Measurements from ENCODE around the gene NPAS1.
"Not testable (repeated sequence)": the region's sequence is repeated elsewhere in the genome, so short reads cannot be mapped to it uniquely, and the experiment has no call there.

Gene NPAS1

DNA sequence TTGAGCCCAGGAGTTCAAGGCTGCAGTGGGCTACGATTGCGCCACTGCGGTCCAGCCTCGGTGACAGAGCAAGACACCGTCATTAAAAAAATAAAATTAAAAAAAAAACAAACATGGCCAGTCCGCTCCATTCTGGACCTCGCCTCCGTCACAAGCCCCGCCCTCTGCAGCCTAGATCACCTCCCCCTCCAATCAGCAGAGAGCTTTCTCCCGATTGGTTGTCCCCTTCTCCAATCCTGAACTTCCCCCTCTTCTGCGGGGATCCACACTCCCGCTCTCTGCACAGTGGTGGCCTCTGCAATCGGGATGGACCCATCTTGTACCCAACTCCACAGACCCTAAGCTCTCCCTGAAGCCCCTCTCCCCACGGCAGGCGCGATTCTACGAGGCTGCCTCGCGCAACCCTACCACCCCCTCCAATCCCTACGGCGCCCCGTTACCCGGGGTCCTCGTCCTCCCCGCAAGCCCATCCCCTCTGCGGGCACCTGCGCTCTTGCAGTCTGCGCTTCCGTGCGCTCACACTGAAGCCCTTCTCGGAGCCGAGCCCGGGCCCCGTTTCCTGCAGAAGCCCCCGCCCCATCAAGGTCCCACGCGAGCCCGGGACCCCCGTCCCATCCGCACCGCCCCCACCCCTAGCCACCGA lies 28.2 kb downstream of the NPAS1 start:
- peak; percentile 71 for DNase-seq (ENCODE audit: low spot score)

DNA sequence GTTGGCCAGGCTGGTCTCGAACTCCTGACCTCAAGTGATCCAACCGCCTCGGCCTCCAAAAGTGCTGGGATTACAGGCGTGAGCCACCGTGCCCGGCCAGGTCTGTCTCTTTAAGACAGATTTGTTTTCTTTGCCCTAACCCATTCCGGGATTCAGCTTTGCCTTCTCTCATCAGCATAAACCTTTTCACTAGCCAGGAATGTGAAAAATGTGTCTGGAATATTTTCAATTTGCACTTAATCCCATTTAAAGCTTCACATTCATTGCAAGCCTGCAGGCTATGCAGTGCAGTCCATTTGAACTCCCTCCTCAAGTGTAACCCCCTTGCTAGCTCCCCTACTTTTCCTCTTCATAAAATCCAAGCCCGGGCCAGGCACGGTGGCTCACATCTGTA lies 29.7 kb downstream of the NPAS1 start:
- no peak for DNase-seq (ENCODE audit: low spot score)

DNA sequence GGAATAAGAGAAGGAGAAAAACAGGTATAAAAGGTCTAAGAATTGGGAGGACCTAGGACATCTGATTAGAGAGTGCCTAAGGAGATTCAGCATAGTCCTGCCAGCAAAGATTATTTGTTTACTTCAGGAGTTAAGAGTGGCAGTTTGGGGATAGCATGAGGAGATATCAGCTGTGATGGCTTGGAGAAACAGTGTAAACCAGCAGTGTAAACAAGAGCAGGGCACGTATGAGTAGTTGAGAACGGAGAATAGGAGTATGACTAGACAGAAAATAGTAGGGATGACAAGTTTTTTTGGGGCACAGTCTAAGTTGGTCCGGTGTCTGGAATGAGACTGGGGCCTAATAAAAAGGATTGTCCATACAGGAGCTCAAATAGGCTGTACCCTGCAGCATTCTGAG lies 30.9 kb downstream of the NPAS1 start:
- DNase-seq (ENCODE audit: low spot score), result not testable (repeated sequence)

GRCh38 chr19:47056411-47056810 lies 36.8 kb downstream of the NPAS1 start:
- no peak for DNase-seq (ENCODE audit: low spot score)

DNA sequence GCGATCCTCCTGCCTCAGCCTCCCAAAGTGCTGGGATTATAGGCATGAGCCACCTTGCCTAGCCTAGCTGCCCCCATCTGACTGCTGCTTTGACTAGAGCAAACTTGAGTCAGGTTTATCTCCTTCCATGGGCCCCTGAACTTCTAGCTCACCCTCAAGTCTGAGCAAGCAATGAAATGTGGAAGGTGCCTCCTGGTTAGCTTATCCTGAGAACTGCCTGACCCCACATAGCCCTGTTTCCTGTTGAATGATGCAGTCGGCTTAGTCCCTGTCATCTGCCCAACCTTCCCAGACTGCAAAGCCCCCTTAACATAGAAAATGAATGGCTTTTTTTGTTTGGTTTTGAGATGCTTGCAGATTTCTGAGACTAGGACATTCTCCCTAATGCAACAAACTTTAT lies 37.7 kb downstream of the NPAS1 start:
- DNase-seq (ENCODE audit: low spot score), result no peak

DNA sequence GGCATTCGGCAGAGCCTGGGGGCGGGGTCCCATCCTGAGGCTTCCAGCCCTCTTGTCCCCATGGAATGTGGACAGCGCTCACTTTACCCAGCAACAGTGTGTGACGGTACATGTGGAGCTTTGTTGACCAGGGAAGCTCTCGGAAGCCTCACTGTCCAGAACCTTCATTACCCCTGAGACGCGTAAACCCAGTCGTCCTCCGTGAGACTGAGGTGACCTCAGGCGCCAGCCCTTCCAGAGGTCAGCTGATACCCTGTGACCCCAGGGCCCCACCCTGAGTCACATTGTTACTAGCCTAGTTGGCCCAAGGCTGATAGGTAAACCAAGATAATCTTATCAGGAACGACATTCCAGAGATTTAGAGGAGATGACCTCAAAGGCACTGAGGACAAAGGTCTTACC lies 39.0 kb downstream of the NPAS1 start:
- DNase-seq (ENCODE audit: low spot score), result no peak

DNA sequence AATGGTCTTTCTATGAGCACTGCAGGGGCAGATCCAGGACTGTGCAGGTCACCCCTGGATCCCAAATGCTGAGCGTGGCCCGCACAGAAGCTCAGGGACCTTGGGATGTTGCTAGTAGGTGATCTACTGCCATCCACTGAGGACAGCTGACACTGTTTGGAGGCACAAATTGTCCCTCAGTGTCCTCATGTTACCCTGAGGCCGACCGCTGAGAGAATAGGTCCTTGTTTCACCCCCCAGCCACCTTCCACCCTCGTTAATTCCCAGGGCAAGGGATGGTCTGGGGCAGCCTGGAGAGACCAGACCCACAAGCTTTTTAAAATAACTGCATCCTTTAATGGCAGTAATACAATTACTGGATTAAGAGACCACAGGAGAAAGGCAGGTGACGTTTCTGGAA lies 44.2 kb downstream of the NPAS1 start:
- DNase-seq (ENCODE audit: low spot score), result no peak

- DNase-seq (ENCODE audit: low spot score), result no peak
Measured at GRCh38 chr19:47065242-47065641, 45.6 kb downstream of the NPAS1 start.

DNA sequence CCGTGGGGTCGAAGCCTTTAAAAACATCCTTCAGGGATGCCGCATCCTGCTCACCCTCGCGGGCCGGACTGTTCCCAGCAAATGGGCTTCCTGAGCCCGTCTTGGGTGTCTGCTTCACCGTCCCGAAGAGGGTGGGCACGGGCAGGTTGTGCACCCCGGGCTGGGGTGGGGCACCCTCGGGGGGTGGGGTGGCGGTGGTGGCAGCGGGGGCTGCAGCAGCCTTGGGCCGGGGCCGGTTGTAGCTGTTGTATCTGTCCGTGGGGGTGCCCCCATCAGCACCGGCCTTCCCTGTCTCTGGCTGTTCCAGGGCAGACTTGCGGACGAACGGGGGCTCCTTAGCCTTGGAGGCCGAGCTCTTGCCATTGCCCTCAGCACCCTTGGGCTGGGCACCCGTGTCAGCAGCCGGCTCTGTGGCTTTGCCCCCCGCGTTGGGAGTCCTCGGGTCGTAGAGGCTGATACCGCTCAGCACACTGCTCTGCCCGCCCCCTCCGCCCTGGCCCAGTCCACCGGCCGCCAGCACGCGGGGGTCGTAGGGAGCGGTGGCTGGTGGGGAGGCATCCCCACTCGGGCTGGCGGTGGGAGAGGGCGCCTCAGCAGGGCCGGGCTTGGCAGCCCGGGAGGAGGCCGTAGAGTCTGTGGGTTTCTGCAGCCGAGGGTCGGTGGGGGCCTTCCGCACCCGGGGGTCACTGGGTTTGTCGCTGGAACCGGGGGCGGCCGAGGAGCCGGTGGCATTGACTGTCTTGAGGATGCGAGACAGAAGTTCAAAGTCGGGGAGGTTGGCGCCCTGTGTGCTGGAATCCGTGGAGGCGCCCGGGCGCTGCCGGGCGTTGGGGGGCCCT lies 47.0 kb downstream of the NPAS1 start:
- DNase-seq (ENCODE audit: low spot score), result no peak

DNA sequence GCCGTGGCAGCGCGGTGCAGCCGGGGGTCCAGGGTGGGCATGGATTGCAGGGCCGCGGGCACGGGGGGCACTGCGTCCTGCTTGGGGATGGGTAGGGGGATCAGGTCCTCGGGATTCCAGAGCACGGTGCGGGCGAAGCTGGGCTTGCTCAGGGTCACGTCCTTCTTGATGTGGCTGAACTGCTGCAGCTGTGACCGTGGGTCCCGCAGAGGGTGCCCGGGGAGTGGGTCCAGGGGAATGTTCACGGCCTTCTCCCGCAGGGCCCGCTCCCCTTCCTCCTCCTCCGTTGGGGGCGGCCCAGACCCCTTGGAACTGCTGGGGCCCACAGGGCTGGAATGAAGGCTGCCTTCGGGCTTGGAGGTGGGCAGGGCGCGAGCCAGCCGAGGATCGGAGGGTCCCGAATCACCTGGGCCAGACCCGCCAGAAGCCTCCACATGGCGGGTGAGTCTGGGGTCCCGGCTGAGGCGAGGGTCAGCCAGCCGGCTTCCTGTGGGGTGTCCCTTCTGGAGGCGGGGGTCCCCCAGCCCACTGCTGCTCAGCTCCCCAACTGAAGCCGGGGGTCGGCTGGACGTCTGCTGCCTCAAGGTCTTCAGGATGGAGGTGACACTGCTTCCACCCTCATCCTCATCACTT lies 47.7 kb downstream of the NPAS1 start:
- no peak for DNase-seq (ENCODE audit: low spot score)

- DNase-seq (ENCODE audit: low spot score), result no peak
Measured at GRCh38 chr19:47068246-47068645, 48.6 kb downstream of the NPAS1 start.

- no peak for DNase-seq (ENCODE audit: low spot score)
Measured at GRCh38 chr19:47068876-47069406, 49.3 kb downstream of the NPAS1 start.

- no peak for DNase-seq (ENCODE audit: low spot score)
Measured at GRCh38 chr19:47069795-47070194, 50.2 kb downstream of the NPAS1 start.

- no peak for DNase-seq (ENCODE audit: low spot score)
Measured at GRCh38 chr19:47070756-47071155, 51.1 kb downstream of the NPAS1 start.

DNA sequence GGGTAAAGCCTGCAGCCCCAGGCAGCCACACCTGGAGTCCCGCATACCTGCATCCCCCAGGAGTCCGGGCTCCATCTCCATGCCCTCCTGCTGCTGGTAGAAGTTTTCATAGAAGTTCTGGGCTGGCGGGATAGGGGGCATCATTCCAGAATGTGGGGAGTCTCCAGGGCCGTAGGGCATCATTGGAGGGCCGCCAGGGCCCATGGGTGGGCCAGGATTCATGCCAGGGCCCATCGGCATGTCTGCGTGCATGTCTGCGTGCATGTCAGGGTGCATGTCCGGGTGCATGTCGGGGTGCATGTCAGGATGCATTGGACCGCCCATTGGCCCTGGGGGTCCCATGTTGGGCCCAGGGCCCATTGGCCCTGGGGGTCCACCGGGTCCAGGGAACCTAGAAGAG lies 52.1 kb downstream of the NPAS1 start:
- DNase-seq (ENCODE audit: low spot score), result no peak

GRCh38 chr19:47072323-47072722 lies 52.7 kb downstream of the NPAS1 start:
- no peak for DNase-seq (ENCODE audit: low spot score)

GRCh38 chr19:47073574-47073973 lies 53.9 kb downstream of the NPAS1 start:
- no peak for DNase-seq (ENCODE audit: low spot score)

DNA sequence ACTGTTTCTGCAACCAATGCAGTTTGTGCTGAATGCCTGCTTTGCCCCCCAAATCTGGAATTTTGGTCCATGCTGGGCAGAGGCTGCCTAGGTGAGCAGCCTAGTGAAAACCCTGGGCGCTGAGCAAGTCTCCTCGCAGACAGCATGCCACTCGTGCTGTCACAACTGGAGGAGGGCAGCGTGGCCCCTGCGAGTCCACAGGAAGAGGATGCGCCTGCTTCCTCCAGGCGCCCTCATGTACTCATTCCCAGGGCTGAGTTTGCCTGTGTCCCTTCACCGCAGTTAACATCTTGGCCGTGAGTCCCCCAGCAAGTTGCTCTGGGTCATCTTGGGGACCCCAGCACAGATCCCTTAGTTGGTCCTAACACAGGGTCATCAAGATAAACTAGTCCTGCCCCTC lies 55.0 kb downstream of the NPAS1 start:
- DNase-seq (ENCODE audit: low spot score), result no peak

GRCh38 chr19:47075179-47075810 lies 55.7 kb downstream of the NPAS1 start:
- DNase-seq (ENCODE audit: low spot score), result no peak

- no peak for DNase-seq (ENCODE audit: low spot score)
Measured at GRCh38 chr19:47075941-47076340, 56.3 kb downstream of the NPAS1 start.

DNA sequence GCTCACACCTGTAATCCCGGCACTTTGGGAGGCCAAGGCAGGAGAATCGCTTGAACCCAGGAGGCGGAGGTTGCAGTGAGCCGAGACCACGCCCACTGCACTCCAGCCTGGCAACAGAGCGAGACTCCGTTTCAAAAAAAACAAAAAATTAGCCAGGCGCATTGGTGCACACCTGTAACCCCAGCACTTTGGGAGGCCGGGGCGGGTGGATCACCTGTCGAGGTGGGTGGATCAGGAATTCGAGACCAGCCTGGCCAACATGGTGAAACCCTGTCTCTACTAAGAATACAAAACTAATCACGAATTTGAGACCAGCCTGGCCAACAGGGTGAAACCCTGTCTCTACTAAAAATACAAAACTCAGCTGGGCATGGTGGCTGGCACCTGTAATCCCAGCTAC lies 58.7 kb downstream of the NPAS1 start:
- not testable (repeated sequence) for DNase-seq (ENCODE audit: low spot score)

DNA sequence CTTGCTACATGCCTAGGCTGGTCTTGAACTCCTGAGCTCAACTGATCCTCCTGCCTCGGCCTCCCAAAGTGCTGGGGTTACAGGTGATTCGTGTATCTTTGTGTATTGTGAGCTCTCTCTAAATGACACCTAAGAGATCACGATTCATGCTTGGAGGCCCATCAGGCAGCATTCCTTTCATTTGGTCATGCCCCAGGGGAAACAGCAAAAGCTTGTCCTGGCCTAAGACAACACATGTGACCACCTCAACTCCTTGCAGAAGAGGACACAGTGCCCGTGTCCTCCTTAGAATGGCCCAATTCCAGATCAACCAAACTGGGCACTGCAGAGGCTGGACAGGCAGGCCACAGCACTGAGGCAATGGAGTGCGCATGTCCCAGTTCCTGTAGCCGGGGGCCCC lies 61.5 kb downstream of the NPAS1 start:
- DNase-seq (ENCODE audit: low spot score), result no peak

- no peak for DNase-seq (ENCODE audit: low spot score)
Measured at GRCh38 chr19:47082493-47082892, 62.9 kb downstream of the NPAS1 start.
